ENCODE measurements around the gene CEBPA. TPM values are rescaled to one million over a fixed set of nuclear protein-coding genes. Genes with fewer than 3 reads are reported as not detected.

CEBPA gene
- total and polyA plus RNA-seq, 4 donors = 32.9 to 112 (median 82.7) TPM

DNA sequence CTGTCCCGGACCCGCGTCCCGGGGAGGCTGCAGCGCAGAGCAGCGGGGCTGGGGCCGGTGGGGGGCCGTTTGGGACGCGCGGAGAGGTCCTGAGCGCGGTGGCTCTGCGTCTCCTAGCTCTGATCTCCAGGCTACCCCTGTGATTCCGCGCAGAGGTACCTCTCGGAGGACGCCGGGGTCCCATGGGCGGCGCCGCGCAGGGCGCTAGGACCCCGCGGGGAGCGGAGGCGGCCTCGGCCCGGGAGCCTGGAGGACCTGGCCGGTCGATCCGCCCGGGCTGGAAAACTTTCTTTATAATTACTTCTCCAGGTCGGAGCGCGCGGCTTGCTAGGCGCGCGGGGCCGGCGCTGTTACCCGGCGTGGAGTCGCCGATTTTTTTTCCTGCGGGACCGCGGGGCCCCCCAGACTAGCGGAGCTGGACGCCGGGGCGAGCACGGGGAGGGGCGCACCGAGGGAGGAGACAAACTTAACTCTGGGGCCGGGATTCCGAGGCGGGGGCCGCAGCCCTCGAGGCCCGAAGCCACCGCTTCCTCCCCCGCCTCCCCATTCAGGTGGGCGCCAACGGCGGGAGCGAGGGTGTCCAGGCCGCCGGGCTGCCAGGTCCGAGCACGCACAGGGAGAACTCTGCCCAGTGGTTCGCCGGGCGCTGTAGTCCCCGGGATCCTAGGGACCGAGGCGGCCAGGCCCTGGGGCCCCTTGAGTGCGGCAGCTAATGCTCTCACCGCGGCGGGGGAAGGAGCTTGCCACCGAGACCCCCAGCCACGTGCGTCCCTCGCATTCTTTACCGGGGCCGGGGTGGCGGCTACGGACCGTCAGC is 848 bp upstream of the CEBPA start:
- Histone ChIP-seq H3K9me3 (ENCODE audit: control insufficient read depth in 4 of 4, low read length in 3 of 4) (no peaks in the 10 kb centered on the region), H3K36me3 (ENCODE audit: control insufficient read depth in 4 of 4, insufficient read depth in 3 of 4, low read depth in 1 of 4, low read length in 3 of 4) (no peaks in the 10 kb centered on the region), H3K27me3 (ENCODE audit: control insufficient read depth in 4 of 4, insufficient read depth in 4 of 4, low read length in 3 of 4) (no peaks in the 10 kb centered on the region), H3K9ac (ENCODE audit: low read depth in 1 of 2, low read length in 2 of 2) (peak overlapping the region; percentile 83 to 96), H3K4me3 (ENCODE audit: low read depth in 1 of 3, low read length in 3 of 3) (peak overlapping the region; percentile 67 to 81 (median 68)), H3K27ac (ENCODE audit: low read depth in 1 of 2, low read length in 2 of 2) (peak overlapping the region; percentile 98 to 99), H3K4me1 (ENCODE audit: control insufficient read depth in 4 of 4, insufficient read depth in 4 of 4, low read length in 3 of 4) (peaks cover 9 to 77% (median 35%) of the 10 kb centered on the region in 4 donors)
- under 1% methylated on average over 92 of the region's 92 CpGs for WGBS
- no peak for DNase-seq (ENCODE audit: low spot score)
- TF ChIP-seq, protein P1, sequence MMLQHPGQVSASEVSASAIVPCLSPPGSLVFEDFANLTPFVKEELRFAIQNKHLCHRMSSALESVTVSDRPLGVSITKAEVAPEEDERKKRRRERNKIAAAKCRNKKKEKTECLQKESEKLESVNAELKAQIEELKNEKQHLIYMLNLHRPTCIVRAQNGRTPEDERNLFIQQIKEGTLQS (IDR thresholded peaks at IDR 0.05) = no peak
- TF ChIP-seq NR2F2 (IDR thresholded peaks at IDR 0.05) (no peak), RXRA (IDR thresholded peaks at IDR 0.05) (no peak), FOXA1 (IDR thresholded peaks at IDR 0.05) (no peak), EGR1 (IDR thresholded peaks at IDR 0.05; ENCODE audit: low read depth in 2 of 2) (no peak), HNF4A (conservative IDR thresholded peaks at IDR 0.05) (no peak)
- TF ChIP-seq, protein P2, sequence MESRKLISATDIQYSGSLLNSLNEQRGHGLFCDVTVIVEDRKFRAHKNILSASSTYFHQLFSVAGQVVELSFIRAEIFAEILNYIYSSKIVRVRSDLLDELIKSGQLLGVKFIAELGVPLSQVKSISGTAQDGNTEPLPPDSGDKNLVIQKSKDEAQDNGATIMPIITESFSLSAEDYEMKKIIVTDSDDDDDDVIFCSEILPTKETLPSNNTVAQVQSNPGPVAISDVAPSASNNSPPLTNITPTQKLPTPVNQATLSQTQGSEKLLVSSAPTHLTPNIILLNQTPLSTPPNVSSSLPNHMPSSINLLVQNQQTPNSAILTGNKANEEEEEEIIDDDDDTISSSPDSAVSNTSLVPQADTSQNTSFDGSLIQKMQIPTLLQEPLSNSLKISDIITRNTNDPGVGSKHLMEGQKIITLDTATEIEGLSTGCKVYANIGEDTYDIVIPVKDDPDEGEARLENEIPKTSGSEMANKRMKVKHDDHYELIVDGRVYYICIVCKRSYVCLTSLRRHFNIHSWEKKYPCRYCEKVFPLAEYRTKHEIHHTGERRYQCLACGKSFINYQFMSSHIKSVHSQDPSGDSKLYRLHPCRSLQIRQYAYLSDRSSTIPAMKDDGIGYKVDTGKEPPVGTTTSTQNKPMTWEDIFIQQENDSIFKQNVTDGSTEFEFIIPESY (IDR thresholded peaks at IDR 0.05) = no peak

DNA sequence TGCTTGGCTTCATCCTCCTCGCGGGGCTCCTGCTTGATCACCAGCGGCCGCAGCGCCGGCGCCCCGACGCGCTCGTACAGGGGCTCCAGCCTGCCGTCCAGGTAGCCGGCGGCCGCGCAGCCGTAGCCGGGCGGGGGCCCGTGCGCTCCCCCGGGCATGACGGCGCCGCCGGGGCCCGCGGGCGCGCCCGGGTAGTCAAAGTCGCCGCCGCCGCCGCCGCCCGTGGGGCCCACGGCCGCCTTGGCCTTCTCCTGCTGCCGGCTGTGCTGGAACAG is 497 bp downstream of the CEBPA start:
- H3K4me3 ChIP-seq (ENCODE audit: low read depth in 1 of 3, low read length in 3 of 3) = peak overlapping the region; percentile 58 to 81 (median 64)
- H3K4me1 ChIP-seq (ENCODE audit: control insufficient read depth in 4 of 4, insufficient read depth in 4 of 4, low read length in 3 of 4) = peaks cover 6 to 71% (median 35%) of the 10 kb centered on the region in 4 donors
- H3K9ac ChIP-seq (ENCODE audit: low read depth in 1 of 2, low read length in 2 of 2) = no peak overlapping the region
- TF ChIP-seq FOXA1 (IDR thresholded peaks at IDR 0.05) = no peak
- TF ChIP-seq NR2F2 (IDR thresholded peaks at IDR 0.05) = no peak
- TF ChIP-seq, protein P3, sequence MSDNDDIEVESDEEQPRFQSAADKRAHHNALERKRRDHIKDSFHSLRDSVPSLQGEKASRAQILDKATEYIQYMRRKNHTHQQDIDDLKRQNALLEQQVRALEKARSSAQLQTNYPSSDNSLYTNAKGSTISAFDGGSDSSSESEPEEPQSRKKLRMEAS (IDR thresholded peaks at IDR 0.05) = no peak
- no peak for TF ChIP-seq RAD21 (IDR thresholded peaks at IDR 0.05)
- no peak for TF ChIP-seq GABPA (IDR thresholded peaks at IDR 0.05 in 1 of 2, conservative IDR thresholded peaks at IDR 0.05 in 1 of 2)
- no peak for TF ChIP-seq JUND (IDR thresholded peaks at IDR 0.05)
- TF ChIP-seq FOXA2 (IDR thresholded peaks at IDR 0.05) = no peak
- TF ChIP-seq HNF4A (conservative IDR thresholded peaks at IDR 0.05) = no peak
- TF ChIP-seq, protein P1 (IDR thresholded peaks at IDR 0.05) = no peak
- TF ChIP-seq EGR1 (IDR thresholded peaks at IDR 0.05; ENCODE audit: low read depth in 2 of 2) = no peak
- no peak for TF ChIP-seq SP1 (IDR thresholded peaks at IDR 0.05)
- TF ChIP-seq YY1 (IDR thresholded peaks at IDR 0.05) = no peak
- TF ChIP-seq, protein P4, sequence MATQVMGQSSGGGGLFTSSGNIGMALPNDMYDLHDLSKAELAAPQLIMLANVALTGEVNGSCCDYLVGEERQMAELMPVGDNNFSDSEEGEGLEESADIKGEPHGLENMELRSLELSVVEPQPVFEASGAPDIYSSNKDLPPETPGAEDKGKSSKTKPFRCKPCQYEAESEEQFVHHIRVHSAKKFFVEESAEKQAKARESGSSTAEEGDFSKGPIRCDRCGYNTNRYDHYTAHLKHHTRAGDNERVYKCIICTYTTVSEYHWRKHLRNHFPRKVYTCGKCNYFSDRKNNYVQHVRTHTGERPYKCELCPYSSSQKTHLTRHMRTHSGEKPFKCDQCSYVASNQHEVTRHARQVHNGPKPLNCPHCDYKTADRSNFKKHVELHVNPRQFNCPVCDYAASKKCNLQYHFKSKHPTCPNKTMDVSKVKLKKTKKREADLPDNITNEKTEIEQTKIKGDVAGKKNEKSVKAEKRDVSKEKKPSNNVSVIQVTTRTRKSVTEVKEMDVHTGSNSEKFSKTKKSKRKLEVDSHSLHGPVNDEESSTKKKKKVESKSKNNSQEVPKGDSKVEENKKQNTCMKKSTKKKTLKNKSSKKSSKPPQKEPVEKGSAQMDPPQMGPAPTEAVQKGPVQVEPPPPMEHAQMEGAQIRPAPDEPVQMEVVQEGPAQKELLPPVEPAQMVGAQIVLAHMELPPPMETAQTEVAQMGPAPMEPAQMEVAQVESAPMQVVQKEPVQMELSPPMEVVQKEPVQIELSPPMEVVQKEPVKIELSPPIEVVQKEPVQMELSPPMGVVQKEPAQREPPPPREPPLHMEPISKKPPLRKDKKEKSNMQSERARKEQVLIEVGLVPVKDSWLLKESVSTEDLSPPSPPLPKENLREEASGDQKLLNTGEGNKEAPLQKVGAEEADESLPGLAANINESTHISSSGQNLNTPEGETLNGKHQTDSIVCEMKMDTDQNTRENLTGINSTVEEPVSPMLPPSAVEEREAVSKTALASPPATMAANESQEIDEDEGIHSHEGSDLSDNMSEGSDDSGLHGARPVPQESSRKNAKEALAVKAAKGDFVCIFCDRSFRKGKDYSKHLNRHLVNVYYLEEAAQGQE (IDR thresholded peaks at IDR 0.05) = no peak
- TF ChIP-seq HNF4G (IDR thresholded peaks at IDR 0.05) = no peak
- no peak for TF ChIP-seq RXRA (IDR thresholded peaks at IDR 0.05)
- no peaks in the 10 kb centered on the region for H3K27me3 ChIP-seq (ENCODE audit: control insufficient read depth in 4 of 4, insufficient read depth in 4 of 4, low read length in 3 of 4)
- no peaks in the 10 kb centered on the region for H3K9me3 ChIP-seq (ENCODE audit: control insufficient read depth in 4 of 4, low read length in 3 of 4)
- H3K27ac ChIP-seq (ENCODE audit: low read depth in 1 of 2, low read length in 2 of 2) = peak overlapping the region; percentile 90 to 92
- no peaks in the 10 kb centered on the region for H3K36me3 ChIP-seq (ENCODE audit: control insufficient read depth in 4 of 4, insufficient read depth in 3 of 4, low read depth in 1 of 4, low read length in 3 of 4)
- DNase-seq (ENCODE audit: low spot score) = no peak
- under 1% methylated on average over 41 of the region's 41 CpGs for WGBS

Data from liver (tissue), 9 donors.